GM19324 (cell line): Measurements from ENCODE around the gene PLXND1.
"Not testable (repeated sequence)": the region's sequence is repeated elsewhere in the genome, so short reads cannot be mapped to it uniquely, and the experiment has no call there.

Experiments
- ATAC-seq: cut with Tn5 transposase; IDR thresholded peaks from one replicate; pipeline ENCODE4 v1.9.1; 2021; ENCODE audit warnings: mild to moderate bottlenecking, moderate library complexity; ENCODE audit not compliant: unreplicated experiment, low FRiP score

The PLXND1 gene

DNA sequence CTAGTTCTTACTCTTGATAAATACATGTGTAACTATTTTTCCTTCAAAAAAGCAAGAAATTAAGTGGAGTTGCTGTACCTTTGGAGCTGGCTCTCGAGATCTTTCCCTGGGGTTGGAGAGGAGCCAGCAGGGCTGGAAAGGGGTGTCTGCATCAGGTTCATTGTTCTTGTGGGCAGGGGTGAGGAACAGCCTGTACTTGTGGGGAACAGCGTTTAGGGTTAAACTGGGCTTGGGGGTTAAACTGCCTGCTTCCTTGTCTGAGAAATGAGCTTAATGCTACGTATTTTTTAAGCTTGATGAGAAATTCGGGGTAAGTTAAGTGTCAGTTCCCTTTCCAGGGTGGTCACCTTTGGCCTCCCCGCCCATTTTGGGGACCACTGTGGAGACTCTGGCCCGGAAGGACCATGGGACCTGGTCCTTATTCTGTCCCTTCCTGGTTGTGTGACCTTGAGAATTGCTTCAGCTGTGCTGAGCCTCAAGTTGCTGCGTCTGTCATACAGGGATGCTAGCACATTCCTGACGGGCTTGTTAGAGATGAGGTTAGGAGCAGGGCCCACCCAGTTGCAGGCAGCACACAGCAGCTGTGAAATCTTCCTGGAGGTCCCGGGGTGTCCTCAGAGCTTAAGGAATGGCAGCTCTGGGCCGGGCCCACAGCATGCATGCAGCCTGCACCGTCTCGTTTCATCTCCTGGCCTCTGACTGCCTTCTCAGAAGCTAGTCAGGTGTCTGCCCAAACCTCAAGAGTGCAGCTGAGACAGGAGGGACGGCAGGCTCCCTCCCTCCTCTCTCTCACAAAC, 51.9 kb downstream of the PLXND1 start:
- ATAC-seq = no peak

- ATAC-seq = no peak
Observed at GRCh38 chr3:129553719-129554118, 52.8 kb downstream of the PLXND1 start.

- ATAC-seq = no peak
Observed at GRCh38 chr3:129553171-129553570, 53.3 kb downstream of the PLXND1 start.

GRCh38 chr3:129552287-129553050, 54.0 kb downstream of the PLXND1 start:
- no peak for ATAC-seq

- no peak for ATAC-seq
Observed at GRCh38 chr3:129549805-129550204, 56.7 kb downstream of the PLXND1 start.

DNA sequence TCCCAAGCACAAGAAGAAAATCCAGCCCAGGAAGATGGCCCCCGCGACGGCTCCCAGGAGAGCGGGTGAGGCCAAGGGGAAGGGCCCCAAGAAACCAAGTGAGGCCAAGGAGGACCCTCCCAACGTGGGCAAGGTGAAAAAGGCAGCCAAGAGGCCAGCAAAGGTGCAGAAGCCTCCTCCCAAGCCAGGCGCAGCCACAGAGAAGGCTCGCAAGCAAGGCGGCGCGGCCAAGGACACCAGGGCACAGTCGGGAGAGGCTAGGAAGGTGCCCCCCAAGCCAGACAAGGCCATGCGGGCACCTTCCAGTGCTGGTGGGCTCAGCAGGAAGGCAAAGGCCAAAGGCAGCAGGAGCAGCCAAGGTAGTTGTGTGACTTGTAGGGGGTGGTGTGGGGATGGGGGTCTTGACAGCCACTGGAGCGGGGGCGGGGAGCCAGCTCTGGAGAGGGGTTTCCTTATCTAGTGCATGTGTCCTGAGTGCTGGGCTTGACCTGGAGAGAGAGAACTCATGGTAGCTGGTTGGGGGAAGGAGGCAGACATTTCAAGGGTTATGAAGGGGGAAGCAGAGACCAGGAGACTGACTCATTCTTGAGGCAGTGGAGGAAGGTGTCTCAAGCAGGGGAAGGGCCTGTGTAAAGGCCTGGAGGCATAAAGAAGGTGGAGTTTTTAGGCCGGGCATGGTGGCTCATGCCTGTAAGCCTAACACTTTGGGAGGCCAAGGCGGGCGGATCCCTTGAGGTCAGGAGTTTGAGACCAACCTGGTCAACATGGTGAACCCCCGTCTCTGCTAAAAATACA, 57.3 kb downstream of the PLXND1 start:
- no peak for ATAC-seq

DNA sequence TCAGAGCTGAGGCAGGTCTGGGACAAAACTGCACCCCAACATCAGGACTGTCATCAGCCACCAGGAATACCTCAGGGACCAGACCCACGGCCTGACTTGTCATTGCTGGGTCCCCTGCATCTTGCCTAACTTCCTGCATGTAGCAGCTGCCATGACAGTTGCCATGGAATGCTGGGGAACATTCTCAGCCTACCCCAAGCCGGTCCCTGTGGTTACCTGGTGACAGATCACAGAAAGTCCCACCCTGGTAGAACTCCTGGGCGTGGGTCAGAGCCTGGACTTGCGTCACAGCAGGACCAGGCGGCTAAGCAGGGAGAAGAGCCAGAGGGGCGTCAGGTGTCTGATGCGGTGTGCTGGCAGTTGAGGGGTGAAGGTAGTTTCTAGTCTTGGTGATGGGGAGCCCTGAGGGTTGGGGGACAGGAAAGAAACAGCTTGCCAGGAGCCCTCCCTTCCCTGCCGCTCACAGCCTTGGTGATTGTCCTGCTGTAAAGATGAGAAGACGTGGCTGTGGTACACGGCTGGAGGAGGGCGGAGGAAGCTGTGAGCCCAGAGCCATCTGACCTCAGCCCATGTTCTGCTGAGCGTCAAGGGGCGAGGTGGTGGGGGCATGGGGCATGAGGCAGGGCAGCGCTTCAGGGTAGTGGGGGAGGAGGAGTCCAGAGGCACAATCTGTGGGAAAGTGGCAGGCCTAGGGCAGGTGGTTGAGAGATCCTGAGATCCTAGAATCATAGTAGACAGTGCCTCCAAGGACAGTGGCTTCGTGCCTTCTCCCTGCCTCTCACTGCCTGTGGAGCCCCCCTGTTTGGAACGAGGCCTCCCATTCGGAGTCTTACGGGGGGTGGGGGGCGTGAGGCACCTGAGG, 58.1 kb downstream of the PLXND1 start:
- ATAC-seq = no peak

- no peak for ATAC-seq
Observed at GRCh38 chr3:129547241-129547640, 59.2 kb downstream of the PLXND1 start.

- not testable (repeated sequence) for ATAC-seq
Observed at GRCh38 chr3:129545951-129546350, 60.5 kb downstream of the PLXND1 start.

- ATAC-seq = no peak
Observed at GRCh38 chr3:129543999-129544398, 62.5 kb downstream of the PLXND1 start.

DNA sequence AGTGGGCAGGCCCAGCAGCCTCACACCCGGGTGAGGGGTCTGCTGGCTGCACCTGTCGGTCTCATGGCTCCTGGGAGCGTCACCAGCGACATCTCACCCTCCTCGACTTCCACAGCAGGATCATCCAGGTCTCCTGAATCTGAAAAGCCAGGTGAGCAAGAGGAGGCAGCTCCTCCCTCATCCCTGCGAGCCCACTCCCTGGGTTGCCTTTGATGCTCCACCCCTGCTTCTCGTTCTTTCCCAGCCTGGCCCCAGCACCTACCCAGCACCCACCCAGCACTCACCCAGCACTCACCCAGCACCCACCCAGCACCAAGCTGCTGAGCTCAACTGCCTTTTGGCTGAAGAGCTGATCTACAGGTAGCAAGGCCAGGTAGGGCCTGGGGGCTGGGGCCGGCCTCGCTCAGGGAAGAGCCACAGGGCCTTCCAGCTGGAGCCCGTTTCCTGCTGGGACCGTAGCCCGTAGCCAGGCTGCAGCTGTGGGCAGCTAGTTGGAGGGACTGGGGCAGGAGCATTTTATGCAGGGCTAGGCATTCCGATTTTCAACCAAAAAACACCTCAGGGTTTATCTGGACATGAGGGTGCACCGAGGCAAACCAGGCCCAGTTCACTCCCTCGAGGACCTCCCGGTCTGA, 63.2 kb downstream of the PLXND1 start, which contains the start of gene H1-8:
Gene H1-8, plus strand, starts transcription at position 20 of the 635 bp plus-strand sequence. Its CDS starts 44 bp downstream, at position 64.
- no peak for ATAC-seq

DNA sequence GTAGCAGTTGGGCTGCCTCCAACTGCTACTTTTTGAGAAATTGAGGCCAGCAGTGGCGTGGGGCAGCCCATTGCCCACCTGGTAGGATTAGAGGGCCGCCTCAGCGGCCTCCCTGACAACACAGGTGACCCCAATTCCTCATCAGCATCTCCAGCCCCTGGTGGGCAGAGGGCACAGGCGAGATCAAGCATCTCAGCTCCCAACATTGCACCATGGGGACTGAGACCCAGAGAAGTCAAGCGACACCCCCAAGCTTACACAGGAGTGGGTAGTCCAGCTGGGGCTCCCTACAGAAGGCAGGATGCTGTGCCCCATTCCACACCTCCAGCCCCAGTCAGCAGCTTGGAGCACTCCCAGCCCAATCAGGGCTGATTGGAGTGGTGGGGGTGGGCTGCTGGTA, 63.7 kb downstream of the PLXND1 start:
- no peak for ATAC-seq

- no peak for ATAC-seq
Observed at GRCh38 chr3:129540776-129541516, 65.5 kb downstream of the PLXND1 start.

DNA sequence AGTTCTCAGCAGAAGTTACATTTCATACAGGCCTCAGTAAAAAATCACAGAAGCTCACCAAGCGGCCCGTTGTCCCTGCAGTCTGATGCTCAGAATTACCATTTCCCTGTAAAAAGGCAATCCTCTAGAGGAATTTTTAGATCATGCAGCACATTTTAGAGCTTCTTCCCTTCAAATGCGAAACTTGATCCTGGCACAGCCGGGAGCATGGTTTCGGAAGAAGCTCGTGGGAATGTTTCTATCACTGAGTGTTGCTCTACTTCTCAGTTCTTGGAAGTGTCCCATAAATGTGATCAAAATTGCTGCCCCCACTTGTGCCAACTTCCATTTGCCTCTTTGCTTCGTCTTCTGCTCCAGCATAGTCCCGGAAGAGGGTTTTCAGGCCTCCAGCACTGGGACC, 67.3 kb downstream of the PLXND1 start:
- no peak for ATAC-seq

- ATAC-seq = no peak
Observed at GRCh38 chr3:129536804-129537203, 69.7 kb downstream of the PLXND1 start.

- ATAC-seq = no peak
Observed at GRCh38 chr3:129536374-129536667, 70.2 kb downstream of the PLXND1 start.

DNA sequence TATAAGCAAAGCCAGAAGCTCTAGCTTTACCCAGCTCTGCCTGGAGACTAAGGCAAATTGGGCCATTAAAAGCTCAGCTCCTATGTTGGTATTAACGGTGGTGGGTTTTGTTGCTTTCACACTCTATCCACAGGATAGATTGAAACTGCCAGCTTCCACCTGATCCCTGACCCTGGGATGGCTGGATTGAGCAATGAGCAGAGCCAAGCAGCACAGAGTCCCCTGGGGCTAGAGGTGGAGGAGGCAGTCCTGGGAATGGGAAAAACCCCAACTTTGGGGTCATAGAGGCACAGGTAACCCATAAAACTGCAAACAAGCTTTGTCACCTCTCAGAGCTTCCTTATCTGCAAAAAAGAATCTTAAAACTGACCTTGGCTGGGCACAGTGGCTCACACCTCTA, 71.4 kb downstream of the PLXND1 start:
- no peak for ATAC-seq

- no peak for ATAC-seq
Observed at GRCh38 chr3:129534428-129535027, 71.9 kb downstream of the PLXND1 start.

DNA sequence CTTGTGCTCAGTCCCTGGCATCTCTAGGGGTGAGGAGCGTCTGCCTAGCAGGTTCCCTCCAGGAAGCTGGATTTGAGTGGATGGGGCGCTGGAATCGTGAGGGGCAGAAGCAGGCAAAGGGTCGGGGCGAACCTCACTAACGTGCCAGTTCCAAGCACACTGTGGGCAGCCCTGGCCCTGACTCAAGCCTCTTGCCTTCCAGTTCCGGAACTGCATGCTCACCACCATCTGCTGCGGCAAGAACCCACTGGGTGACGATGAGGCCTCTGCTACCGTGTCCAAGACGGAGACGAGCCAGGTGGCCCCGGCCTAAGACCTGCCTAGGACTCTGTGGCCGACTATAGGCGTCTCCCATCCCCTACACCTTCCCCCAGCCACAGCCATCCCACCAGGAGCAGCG, 73.1 kb downstream of the PLXND1 start:
- no peak for ATAC-seq
